GM12872 (cell line): ENCODE results near the gene TPSB2.
"Not testable (repeated sequence)": the region's sequence is repeated elsewhere in the genome, so short reads cannot be mapped to it uniquely, and the experiment has no call there.

Source experiments
- CTCF ChIP-seq: IDR thresholded peaks from 3 replicates; pipeline ENCODE4 v1.5.1; 2011; ENCODE audit warnings: low read depth, mild to moderate bottlenecking, low read length, moderate library complexity; ENCODE audit not compliant: insufficient read depth

The TPSB2 gene

GRCh38 chr16:1258906-1259759 lies 29.1 kb upstream of the TPSB2 start:
- no peak for TF ChIP-seq CTCF

GRCh38 chr16:1258225-1258600 lies 28.2 kb upstream of the TPSB2 start:
- TF ChIP-seq CTCF = no peak

- no peak for TF ChIP-seq CTCF
Observed at GRCh38 chr16:1257561-1258224, 27.7 kb upstream of the TPSB2 start.

- no peak for TF ChIP-seq CTCF
Observed at GRCh38 chr16:1256874-1257322, 26.9 kb upstream of the TPSB2 start.

- TF ChIP-seq CTCF = not testable (repeated sequence)
Observed at GRCh38 chr16:1255276-1256122, 25.5 kb upstream of the TPSB2 start, which contains the start of gene TPSD1. TSS of gene TPSD1 (plus strand) at chr16:1256069. CDS start at chr16:1256281, 212 bp downstream.

GRCh38 chr16:1245452-1246020 lies 15.6 kb upstream of the TPSB2 start:
- TF ChIP-seq CTCF = no peak

- no peak for TF ChIP-seq CTCF
Observed at GRCh38 chr16:1244881-1245280, 14.9 kb upstream of the TPSB2 start.
